ENCODE data around the gene CBFA2T2.

Gene CBFA2T2

DNA sequence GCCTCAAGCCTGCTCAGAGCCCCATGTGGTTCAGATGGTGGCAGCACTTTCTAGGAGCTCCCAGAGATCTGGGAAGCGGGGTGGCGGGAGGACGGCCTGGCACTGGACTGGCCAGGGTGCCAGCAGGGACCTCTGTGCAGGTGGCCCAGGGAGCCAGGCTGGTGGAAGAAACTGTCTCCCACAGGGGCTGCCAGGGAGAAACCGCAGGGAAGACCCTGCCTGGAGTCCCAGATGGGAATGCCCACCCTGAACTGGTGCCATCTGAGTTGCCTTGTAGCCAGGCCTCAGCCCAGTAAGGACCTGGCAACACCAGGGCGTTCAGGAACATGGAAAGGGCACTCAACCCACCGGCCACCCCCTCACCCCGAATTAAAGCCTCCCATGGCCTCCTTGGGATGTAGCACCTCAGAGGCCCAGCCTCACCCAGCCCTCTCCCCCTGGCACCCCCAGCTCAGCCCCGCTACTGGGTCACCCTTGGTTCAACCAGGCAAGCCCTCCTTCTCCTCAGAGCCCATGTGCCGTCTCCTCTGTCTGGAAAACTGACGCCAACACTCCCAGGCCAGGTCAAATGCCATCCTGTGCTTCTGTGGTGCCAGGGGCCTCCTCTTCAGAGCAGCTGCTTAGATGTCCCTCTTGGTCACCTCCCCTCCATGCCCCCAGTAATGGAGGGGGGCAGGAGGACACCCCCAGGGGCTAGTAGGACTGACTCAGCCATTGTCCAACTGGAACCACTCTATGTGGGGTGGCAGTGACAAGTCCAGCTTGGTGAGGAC lies 166.3 kb downstream of the CBFA2T2 start:
- peak; percentile 8 for DNase-seq

DNA sequence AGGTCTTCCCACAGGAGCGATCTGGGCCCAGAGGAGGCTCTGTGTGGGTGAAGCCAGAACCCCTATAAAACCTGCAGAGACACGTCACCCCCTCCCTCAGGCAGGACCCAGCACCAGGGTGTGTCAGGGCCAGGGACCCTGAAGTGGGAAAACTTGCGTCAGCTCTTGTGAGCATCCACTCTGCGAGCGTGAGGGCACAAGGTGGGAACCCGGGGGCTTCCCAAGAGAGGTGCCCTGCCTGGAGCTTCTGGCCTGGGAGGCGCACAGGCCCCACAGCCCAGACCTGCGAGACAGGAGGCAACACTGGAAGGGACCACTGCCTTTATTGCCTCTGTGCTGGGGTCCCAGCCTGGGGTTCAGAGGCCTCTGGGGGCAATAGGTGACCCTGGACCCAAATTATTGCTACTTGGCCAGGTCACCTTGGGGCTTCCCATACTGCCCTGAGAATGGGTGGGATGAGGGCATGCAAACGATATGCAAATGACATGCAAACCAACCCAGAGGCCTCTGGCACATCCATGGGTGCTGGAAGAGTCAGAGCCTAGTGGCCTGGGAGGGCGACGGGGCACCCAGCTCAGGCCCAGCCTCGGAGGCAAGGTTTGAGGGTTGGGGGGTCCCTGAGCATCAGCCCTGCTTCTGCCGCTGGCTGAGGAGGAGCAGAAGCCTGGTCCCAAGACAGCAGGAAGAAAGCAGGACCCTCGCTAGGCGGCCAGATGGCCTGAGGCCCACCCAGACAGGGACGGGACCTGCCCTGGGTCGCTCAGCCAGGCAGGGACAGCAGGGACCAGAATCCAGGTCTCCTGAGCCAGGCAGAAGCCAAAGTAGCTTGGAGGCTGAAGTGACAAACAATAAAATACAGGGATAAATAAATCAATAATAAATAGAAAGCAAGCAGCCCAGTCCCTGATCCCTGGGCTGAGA lies 167.1 kb downstream of the CBFA2T2 start:
- peak; percentile 11 for DNase-seq

DNA sequence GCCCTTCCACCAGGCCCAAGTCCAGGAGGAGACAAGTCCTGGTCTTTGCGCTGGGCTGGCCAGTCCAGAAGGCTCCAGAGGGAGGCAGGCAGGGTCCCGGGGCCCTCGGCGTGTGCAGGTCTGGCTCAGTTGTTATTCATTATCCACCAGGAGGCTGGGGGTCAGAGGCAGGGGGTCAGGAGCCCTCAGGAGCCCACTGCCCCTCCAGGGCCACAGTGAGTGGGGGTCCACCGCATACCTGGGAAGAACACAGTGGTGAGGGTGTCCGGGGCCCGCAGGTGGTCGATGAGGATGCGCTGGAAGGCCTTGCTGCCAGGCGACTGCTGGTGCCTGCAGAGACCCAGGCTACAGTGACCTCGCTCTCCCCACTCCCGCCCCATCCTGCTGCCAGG lies 167.8 kb downstream of the CBFA2T2 start:
- no peak for DNase-seq

DNA sequence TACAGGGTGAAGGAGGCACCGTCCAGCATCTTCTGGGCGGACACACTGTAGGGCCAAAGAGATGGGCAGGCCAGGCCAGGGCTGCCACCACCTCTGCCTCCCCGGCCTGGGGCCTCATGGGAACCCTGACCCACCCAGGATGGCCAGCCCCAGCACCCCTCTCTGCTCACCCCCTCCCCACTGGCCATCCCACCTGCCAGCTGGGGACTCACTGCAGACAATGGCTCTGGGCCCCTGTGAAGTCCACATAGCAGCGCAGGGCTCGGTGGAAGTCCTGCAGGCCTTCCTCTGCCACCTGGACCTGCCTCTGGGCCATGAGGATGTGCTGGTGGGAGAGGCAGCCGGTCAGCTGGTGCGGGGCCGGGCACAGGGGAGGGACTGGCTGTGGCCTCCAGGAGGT lies 168.6 kb downstream of the CBFA2T2 start:
- DNase-seq = no peak

DNA sequence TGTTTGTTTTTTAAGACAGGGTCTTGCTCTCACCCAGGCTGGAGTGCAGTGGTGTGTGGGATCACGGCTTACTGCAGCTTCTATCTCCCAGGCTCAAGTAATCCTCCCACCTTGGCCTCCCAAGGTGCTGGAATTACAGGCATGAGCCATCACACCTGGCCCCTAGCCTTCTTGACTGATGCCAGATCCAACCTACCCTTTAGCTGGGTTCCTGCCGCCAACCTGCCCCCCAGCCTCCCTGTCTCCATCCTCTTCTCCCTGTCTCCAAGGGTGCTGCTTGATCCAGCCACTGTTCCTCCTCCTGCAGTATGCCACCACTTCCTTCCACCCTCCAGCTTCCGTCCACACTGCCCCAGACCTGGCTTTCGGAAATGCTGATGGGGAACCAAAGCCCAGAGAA lies 169.0 kb downstream of the CBFA2T2 start:
- DNase-seq = no peak

DNA sequence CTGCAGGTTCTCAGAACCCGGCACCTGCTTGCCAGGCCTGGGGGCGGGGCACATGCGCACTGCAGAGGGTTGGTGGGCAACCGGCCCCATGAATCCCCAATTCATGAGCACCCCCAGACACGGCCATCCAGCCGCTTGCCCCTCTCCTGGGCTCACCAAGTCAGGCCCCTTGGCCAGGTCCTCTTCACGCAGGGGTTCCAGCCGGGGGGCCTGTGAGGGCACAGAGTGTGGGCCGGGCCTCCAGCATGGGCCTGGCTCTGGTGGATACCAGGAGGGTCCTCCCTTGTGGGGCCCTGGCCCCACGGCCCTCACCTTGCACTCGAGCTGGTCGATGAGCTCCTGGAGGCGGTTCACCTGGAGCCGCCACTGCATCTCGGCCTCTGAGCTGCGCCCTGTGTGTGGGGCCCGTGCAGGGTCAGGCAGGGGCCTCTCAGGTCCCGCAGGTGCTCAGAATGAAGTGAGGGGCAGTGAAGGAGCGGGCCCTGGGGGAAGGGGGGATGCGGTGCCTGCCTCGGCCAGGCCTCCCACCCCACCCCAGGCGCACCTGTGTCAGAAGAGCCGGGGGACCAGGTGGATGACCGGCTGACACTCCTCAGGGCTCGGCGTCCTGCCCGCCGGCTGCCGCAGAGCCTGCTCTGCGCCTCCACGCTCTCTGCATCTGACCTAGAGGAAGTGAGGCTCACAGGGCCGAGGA lies 169.6 kb downstream of the CBFA2T2 start:
- no peak for DNase-seq

- no peak for DNase-seq
Observed at GRCh38 chr20:33660035-33660684, 170.3 kb downstream of the CBFA2T2 start.

DNA sequence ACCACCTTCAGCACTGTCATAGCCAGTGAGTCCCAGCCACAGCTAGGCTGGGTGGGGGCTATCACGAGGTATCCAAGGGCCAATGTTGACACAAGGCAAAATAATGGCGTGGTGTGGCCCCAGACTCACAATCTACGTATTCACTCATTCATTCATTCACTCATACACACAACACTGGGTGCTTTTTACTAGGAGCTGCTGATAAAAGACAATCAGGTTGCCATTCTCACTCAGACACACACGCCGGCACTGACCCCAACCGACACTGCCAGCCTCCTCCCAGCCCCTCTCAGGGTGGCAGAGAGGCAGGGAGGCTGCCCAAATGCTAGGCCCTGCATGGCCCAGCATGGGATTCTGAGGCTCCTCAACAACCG lies 170.8 kb downstream of the CBFA2T2 start:
- DNase-seq = no peak

DNA sequence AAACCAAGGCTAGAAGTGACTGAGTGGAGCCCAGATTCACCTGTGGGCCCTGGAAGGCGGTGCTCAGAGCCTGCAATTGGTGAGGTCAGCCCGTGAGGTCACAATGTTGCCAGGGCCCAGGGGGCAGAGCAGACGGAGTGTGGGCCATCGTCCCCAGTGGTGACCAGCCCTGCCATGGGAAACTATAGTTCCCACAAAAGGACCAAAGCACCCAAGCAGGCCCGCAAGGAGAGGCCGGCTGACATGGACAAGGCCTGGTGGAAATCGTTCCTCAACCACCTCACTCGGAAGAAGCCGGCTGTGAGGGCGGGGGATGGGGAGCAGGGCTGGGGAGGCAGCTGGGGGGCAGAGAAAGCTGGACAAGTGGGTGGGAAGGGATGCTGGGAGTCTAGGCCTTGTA lies 172.3 kb downstream of the CBFA2T2 start, which contains the start of gene C20orf144:
Gene C20orf144 (plus strand): TSS at position 156 of the 400 bp plus-strand sequence. CDS start 19 bp downstream, at position 175.
- no peak for DNase-seq

DNA sequence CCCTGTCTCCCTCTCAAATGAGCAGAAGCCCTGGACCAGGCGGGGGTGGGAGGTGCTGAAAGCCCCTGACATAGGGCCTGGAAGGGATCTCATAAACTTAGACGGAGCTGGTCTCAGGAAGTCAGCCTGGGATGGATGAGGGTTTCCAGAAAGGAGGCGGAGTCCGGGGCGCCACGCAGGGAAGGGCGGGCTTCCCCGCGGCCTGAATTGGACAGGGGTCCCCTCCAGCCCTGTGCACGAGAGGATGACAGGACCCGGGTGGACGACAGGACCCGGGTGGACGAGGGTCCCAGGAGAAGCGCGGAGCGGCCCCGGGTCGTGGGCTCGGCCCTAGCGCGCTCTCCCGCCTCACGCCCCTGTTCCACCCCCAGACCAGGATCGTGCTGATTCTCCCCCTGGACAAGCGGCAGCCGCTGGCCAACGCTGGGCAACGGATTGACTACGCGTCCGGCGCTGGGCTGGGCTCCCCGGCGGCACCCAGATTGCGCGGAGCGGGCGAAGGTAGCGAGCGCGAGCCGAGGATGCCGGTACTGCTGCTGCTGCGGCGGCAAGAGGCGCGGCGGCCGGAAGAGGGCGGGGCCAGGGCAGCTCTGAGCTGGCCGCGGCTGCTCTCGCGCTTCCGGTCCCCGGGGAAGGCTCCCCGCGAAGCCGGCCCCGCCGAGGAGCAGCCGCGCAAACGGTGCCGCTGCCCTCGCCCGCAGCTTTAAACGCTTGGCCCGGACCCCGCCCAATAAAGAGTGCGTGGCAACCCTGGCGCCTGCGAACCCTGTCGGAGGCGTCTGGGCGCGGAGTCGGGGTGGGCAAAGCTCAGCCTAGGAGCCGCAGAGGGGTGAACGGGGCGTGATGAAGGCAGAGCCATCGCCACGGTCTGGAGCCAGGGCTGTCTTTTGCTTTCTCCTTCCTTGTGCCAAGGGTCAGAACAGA lies 173.5 kb downstream of the CBFA2T2 start:
- peak; percentile 82 for DNase-seq

DNA sequence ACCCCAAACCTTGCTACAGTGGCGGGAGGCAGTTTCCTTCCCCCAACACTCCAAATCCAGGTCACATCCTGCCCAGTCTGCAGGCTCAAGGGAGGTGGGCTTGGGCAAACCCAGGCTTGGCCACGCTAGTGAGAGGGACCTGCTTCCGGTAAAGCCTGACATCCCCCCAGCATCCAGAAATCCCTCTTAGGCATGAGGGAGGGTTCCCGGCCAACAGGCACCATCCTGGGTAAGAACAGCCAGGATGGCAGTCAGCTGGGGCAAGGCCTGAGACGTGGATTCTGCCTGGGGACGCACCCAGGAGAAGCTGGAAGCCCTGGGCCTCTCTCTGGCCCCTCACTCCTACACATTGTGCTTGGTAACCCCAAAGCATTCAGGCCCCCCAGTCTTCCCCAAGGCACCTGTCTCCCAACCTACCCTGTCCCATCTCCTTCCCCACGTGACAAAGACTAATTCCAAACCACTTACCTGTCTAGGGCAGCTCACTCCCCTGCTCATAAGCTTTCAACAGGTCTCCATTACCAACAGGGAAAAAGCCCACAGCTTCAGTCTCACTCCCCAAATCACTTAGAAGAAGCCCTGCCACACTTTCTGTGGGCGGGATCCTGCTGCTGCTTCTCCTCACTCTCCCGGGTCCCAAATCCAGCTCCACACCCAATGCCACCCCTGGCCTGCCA lies 174.3 kb downstream of the CBFA2T2 start:
- DNase-seq = peak; percentile 36

GRCh38 chr20:33664762-33665144 lies 174.9 kb downstream of the CBFA2T2 start:
- no peak for DNase-seq

DNA sequence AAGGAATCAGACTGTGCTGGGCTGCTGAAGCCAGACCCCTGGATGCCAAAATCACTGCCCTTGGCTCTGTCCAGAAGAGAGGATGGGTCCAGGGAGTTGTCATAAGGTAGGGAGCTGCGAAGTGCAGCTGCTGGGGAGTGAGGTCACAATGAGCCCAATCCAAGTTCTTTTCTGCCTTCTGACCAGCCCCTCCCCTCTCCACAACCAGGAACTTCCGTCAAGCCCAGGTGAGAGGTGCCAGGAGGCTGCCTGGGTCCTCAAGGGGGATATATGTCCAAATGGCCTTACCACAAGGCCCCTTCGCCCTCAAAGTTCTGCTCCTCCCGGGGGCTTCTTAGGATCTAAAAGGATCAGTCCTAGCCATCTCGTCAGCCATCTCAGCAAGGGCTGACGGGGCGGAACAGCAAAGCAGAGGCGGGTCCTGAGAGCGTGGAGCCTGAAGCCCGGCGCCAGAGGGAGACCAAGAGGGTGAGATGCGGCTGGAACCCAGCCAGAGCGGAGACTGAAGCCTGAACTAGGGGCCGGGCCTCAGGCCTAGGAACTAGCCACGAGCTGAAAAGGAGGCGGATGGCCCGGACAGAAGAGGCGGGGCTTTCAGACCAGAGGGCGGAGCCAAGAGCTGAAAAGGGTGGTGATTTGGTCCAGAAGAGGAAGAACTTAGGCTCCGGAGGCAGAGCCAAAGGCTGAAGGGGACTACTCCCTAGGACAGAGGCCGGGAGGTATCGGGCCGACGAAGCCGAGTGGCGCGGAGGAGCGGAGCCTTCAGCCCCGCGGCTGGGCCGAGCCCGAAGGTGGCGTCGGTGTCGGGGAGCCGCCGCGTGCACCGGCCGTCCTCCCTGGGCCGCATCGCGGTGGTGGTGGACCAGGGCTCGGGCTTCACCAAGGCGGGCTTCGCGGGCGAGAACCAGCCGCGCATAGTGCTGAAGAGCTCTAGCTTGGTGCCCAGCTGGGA lies 176.7 kb downstream of the CBFA2T2 start, which contains the start of gene ACTL10:
Gene ACTL10 (plus strand): TSS at position 651 of the 952 bp plus-strand sequence. CDS start 555 bp downstream, outside the sequence.
- peak; percentile 82 for DNase-seq

DNA sequence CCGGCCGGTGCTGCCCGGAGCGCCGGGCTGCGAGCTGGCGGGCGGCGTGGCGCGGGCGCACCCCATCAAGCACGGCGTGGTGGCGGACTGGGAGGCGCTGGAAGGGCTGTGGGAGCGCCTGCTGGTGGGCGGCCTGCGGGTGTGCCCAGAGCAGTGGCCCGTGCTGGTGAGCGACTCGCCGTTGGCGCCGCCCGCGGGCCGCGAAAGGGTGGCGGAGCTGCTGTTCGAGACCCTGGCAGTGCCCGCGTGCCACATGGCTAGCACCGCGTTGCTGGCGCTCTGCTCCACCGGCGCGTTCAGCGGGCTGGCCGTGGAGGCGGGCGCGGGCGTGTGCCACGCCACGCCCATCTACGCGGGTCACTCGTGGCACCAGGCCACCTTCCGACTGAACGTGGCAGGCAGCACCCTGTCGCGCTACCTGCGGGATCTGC lies 177.4 kb downstream of the CBFA2T2 start:
- peak; percentile 65 for DNase-seq

DNA sequence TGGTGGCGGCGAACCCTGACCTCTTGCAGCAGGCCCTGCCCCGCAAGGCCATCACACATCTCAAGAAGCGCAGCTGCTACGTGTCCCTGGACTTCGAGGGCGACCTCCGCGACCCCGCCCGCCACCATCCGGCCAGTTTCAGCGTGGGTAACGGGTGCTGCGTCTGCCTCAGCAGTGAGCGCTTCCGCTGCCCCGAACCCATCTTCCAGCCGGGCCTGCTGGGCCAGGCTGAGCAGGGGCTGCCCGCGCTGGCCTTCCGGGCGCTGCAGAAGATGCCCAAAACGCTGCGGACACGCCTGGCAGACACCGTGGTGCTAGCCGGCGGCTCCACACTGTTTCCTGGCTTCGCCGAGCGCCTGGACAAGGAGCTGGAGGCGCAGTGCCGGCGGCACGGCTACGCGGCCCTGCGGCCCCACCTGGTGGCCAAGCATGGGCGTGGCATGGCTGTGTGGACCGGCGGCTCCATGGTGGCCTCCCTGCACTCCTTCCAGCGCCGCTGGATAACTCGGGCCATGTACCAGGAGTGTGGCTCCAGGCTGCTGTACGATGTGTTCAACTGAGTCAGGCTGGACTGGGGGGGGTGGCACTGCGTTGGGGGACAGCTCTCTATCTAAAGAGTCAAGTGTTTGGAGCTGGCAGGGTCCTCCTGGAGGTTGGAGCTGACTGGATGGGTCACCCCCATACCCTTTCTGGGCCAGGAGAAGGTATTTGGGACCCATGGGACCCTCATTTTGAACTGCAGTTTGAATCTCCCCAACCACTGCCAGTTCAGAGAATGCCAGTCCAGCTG lies 178.0 kb downstream of the CBFA2T2 start:
- DNase-seq = peak; percentile 86

DNA sequence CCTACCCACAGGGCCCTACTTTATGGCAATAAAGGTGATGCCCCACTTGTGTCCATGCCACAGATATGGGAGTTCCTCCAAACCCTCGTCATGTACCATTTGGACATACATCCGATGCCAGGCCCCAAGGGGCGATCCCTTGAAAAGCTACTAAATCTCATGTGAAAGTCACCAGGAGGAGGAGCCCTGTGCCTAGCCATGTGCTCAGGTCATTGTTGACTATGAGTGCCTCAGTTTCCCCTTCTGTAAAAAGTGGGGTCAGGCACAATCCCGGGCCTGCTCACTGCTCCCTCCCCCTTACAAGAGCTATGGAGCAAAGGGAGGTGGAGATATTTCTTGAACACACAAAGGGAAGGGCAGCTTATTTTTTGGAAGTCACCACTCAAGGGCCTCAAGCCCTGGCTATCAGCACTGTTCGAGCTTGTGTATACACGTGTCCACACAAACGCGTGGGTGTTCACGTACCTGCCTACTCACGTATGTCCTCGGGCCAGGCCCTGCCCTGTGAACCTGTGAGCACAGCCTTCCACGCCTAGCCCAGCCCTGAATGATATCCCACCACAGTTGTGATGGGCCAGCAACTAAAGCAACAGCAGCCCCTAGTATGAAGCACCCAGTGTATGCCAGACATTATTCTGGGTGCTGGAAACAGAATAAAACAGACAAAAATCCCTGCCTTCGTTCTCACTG lies 178.7 kb downstream of the CBFA2T2 start:
- no peak for DNase-seq

- DNase-seq = no peak
Observed at GRCh38 chr20:33669224-33669623, 179.3 kb downstream of the CBFA2T2 start.

All from activated T-cell treated with anti-CD3 and anti-CD28 coated beads, Interleukin-2, amount 50 U/mL, for 1 hour (primary cell).